AML-193 (cell line): ENCODE measurements around the gene RAP2A.

ENCODE experiments used
- DNase-seq, 2 experiments: peaks; one replicate each; lab custom pipeline; 2025; lab: John Stamatoyannopoulos, UW

RAP2A gene

GRCh38 chr13:97433727-97434396 lies at the start of gene RAP2A:
TSS of gene RAP2A (plus strand) at chr13:97434169. CDS start at chr13:97434471, 302 bp downstream.
- peak; percentile 74 to 81 for DNase-seq

DNA sequence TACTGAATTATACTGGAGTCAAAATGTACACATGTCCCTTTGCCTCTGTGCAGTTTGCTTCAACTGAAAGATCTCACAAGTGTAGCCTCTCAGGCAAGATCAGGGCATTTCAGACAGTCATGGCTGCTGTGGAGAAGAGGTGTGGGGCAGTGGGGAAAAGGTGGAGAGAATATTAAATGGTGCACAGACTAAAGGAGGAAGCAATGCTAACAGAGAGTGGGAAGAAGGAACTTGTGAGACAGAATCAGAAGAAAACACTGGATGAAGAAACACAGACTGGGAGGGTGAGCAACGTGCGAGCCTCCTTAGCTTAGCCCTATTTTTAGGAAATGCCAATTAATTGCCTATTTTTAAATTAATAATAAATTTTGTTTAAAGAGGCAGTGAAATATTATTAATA lies 49.6 kb upstream of the RAP2A start:
- DNase-seq = no peak

DNA sequence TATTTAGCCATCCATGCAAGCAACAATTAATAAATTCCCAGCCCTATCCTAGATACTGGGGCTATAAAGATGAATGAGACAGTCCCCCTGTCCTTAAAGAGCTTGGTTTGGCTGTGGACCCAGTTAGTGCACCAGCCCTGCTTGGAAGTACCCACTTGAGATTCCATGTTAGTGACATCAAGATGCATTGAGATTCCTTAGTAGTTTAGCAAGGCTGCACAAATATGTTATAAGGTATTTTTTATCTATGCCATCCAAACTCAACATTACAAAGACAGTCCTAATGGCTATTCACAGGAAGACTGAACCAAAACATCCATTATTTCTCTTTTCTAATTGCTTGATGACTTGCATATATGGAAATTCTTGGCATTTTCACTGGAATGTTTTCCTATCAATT lies 48.8 kb upstream of the RAP2A start:
- DNase-seq = no peak

DNA sequence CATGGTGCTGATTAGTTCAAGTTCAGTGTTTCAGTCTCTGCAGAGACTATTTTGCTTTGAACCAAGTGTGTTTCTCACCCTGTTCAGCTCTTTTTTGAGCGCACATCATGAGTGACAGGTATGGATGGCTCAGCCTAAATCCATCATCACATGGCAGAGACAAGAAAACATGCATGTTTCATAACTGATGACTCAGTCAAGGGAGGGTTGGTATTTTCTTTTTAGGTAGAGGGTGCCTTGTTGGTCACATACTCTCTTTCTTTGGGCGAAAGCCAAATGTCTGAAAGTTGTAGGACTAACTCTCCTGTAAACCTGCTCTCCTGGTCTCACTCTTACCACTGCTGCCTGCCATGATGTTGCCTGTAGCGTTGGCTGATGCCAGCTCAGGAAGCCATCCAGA lies 48.1 kb upstream of the RAP2A start:
- no peak for DNase-seq

DNA sequence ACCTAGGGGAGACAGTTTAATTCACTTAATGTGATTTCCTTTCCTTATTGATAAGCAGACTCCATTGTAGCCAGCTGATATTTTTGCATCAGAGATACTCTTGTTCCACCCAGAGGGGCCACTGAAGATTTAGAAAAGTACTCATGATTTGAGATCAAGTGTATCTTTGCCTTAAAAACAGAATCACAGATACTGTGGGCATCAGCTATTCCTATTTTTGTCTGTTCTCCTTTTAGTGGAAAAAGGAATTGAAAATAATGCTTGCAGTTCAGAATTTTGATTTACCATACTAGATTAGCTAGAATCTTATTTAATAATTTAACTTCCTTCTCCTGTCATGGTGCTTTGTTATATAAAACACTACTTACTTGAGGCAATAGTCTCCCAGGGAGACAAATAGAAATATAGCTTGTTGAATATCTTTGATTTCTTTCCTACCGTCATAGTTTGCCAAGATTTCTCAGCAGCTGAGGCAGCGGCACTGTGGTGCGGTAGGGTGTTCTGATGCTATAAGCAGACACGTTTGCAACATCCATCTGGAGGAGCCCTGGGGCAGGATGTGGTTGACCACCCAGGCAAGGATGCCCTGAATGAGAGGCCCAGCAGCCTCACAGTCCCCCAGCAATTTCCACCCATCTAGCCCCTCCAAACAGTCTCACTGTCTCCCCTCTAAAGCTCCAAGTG lies 47.0 kb upstream of the RAP2A start:
- DNase-seq = no peak

DNA sequence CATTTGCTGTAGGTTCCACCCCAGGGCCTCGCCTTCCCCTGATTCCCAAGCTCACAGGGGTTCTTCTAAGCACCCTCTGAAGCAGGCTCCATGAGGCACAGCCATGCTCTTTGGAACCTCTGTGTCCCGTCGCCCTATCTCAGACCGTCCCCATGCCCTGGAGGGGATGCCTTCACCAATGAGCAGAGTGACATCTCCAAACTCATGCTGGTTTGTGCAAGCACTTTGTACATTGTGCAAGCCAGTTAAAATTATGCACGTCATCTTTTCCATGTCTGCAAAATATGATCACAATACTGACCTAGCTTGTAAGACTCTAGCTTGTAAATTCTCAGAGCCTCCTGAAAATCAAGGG lies 46.5 kb upstream of the RAP2A start:
- DNase-seq = no peak

- no peak for DNase-seq
Measured at GRCh38 chr13:97387890-97388289, 46.1 kb upstream of the RAP2A start.

DNA sequence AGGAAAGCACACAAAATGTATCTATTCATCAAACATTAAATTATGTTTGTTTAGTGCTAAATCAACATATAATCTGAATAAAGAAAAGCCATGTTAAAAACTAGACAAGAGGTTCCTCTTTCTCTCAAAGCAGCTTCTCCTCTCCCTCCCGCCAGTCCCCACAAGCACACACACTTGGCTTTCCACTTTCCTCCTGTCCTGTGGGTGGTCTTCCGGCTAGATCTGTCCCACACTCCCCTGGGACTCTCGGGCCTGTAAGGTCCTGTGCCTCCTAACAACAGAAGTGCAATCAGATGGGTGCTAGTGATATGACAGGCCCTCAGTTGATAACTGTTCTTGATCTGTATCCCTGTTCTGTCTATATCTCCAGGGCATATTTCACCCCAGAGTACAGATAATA lies 45.6 kb upstream of the RAP2A start:
- no peak for DNase-seq

- DNase-seq = no peak
Measured at GRCh38 chr13:97390941-97391600, 42.9 kb upstream of the RAP2A start.

DNA sequence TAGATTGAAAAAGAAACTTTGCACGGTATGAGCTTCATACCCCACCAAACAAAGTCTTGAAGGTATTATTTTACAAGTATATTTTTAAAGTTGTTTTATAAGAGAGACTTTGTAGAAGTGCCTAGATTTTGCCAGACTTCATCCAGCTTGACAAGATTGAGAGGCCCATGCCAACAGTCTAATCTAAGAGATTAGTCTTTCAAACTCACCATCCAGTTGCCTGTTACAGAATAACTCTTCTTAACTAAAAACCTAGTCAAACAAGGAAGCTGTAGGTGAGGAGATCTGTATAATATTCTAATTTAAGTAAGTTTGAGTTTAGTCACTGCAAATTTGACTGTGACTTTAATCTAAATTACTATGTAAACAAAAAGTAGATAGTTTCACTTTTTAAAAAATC lies 41.9 kb upstream of the RAP2A start:
- no peak for DNase-seq

DNA sequence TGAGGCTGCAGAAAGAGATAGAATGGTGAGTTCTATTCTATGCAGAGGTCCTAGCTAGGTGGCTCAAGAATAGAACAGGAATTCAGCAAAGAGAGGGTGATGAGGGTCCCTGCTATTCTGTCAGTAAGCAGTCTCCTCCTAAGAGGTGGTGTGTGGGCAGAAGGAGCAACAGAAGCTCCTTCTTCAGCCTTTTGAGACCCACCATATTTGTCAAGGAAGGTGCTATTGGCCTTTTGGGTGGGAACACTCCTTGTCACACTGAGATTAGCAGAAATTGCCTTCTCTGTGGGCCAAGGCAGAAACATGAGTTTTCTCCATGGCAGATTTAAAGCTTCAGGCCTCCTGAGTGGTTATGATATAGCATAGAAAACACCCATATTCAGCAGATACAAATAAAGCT lies 39.4 kb upstream of the RAP2A start:
- no peak for DNase-seq

DNA sequence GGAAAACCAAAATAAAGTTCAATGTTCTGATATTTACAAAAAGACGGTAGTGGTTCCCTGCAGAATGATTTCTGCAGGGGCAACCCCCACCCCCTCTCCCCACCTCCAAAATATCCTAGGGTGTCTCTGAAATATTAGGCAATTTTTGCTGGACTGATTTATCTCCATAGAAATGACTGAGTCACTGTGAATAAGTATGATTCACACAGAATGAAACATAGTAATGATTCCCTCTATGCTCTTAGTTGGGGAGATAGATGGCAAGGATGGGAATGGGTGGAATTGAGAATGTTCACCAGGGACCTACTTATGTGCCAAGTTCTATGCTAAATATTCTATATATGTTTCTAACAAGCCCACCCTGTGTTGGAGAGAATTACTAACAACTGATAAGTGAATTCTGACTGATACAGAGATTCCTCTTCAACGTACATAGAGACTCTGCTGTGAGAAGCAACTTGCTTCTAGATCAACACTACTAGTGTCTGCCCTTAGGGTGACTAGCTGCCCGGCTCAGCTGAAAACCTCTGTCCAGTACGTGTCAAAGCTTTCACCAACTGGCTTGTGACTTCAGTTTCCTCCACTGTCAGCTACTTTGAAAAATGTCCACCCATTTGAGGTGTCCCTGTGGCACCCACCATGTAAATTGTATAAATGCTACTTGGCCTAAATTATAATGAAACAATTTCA lies 38.4 kb upstream of the RAP2A start:
- DNase-seq = no peak

- DNase-seq = no peak
Measured at GRCh38 chr13:97397267-97397666, 36.7 kb upstream of the RAP2A start.

- no peak for DNase-seq
Measured at GRCh38 chr13:97401421-97401820, 32.5 kb upstream of the RAP2A start.

DNA sequence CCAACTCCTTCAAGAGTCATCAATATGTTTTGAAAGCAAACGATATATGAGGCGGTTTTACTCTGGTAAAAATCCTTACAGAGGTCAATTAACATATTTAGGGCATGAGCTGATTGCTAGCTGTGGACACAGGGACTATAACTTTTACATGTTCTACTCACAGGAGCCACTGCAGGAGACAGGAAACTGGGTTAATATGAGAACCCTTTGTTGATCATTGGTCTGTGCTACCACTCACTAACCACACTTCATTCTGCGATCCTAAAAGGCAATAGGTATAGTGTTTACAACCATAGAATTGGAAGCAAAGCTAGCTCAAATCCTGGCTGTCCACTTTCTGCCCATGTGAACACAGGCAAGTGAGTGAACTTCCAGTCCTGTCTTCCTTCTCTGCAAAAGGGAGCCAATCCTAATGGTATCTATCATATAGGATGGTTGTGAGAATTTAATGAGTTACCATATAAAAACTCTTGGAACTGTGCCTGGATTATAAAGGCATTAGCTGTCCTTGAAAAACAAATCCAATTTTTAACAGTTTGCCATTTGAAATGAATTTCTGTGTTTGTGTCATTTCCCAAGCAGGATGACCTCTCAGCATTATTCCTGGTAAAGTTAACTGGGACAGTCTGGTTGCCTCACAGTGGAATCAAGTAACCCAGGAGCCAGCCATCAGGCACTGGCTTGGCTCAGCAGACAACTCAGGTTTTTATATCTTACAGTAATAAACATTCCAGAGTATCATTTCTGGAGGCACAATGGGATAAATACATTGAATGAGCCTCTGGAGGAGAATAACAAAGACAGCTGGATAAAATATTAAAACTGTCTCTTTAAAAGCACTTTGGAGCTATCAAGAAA lies 29.8 kb upstream of the RAP2A start:
- DNase-seq = no peak

DNA sequence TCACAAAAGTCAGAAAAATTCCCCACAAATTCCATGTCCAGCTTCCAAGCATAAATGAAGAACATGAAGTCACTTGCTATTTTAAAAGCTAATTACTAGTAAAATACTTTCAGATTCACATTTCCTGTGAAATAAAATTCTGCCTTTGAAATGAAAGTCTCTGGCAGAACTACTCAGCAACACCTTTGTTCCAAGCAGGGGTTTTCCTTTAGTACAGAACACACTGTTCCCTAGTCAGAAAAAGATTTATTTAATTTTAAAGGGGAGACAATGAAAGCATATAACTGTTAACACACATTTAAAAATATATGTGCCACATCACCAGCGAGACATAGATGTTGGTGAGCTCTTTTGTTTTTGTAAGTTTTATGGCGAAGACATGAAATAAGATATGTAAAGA lies 26.4 kb upstream of the RAP2A start:
- DNase-seq = no peak

DNA sequence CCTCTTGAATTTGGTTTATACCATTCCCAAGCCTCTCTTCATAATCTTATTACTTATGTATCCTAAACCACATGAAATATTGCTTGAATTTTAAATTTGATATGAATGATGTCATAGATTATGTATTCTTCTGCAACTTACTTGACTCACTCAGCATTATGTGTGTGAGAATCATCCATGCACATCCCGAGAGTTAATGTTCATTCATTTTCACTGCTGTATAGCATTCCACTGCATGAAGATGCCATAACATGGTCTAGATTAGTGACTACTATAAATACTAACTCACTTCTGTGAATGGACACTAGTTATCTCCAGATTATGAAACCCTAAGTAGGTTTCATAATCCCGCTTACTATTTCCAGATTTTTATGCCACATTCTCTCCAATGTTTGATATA lies 25.0 kb upstream of the RAP2A start:
- DNase-seq = no peak

- DNase-seq = no peak
Measured at GRCh38 chr13:97411984-97412383, 22.0 kb upstream of the RAP2A start.

DNA sequence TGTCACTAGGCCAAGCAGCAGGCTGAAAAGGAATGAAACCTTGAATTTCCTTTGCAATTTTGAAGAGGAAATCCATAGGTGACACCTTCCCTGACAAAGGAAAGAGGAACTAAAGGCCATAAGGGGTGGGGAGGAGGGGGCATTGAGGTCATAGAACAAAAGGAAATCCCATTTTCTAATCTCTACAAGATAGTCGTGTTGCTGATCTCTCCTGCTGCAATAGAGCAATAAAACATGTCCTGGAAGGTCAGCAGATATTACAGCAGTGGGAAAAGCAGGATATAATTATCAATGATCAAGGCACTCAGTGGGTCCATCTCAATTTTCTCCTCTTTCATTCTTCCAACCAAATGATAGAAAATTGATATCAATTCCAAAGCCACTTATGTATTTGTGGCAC lies 20.3 kb upstream of the RAP2A start:
- no peak for DNase-seq

GRCh38 chr13:97414392-97414791 lies 19.6 kb upstream of the RAP2A start:
- no peak for DNase-seq

DNA sequence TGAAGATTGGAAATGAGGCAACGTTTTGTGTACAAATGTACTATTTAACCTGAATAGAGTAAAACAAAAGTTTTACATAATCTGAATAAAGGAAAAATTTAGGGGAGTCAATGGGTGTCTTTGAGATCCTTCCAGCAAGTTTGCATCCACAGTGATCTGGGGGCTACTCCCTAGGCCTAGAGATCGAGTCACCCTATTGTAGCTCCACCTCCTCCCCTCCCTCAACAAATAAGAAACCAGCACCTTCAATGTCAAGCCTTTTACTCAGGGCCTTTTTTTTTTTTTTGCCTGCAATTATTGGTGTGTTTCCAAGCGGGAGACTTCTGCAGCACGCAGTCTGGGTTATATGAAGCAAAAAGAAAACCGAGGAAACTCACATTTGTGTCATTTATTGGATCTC lies 16.3 kb upstream of the RAP2A start:
- DNase-seq = no peak
